Parathyroid adenoma (tissue), 2 donors: Measurements from ENCODE around the gene NPY4R2.
"Not testable (repeated sequence)": the region's sequence is repeated elsewhere in the genome, so short reads cannot be mapped to it uniquely, and the experiment has no call there.

ENCODE experiments used
- H2AFZ ChIP-seq: fragments of 300-600 bp; sonication (generic); one replicate; pipeline ENCODE4 v1.7.0; 2017; ENCODE audit warnings: antibody characterized with exemption, mild to moderate bottlenecking
- H3K27ac ChIP-seq: fragments of 300-600 bp; sonication (generic); one replicate; pipeline ENCODE4 v1.7.0; 2017
- H3K27me3 ChIP-seq: fragments of 300-600 bp; sonication (generic); one replicate; pipeline ENCODE4 v1.7.0; 2017; ENCODE audit warnings: low read length; ENCODE audit not compliant: control insufficient read depth, insufficient read depth
- H3K36me3 ChIP-seq: fragments of 300-600 bp; sonication (generic); one replicate; pipeline ENCODE4 v1.7.0; 2017; ENCODE audit warnings: low read length; ENCODE audit not compliant: control insufficient read depth, insufficient read depth
- H3K4me1 ChIP-seq: fragments of 300-600 bp; sonication (generic); one replicate; pipeline ENCODE4 v1.7.0; 2017; ENCODE audit warnings: control low read depth
- H3K4me2 ChIP-seq: fragments of 300-600 bp; sonication (generic); one replicate; pipeline ENCODE4 v1.7.0; 2017; ENCODE audit warnings: low read length
- H3K4me3 ChIP-seq: fragments of 300-600 bp; sonication (generic); one replicate; pipeline ENCODE4 v1.7.0; 2017; ENCODE audit warnings: low read depth, low read length
- H3K79me2 ChIP-seq: fragments of 300-600 bp; sonication (generic); one replicate; pipeline ENCODE4 v1.7.0; 2017; ENCODE audit warnings: control low read depth
- H3K9ac ChIP-seq: fragments of 300-600 bp; sonication (generic); one replicate; pipeline ENCODE4 v1.7.0; 2017; ENCODE audit warnings: mild to moderate bottlenecking
- H3K9me3 ChIP-seq: fragments of 300-600 bp; sonication (generic); one replicate; pipeline ENCODE4 v1.7.0; 2017; ENCODE audit warnings: low read length; ENCODE audit not compliant: control insufficient read depth
- donor health status: primary hyperparathyroidism.

The NPY4R2 gene

DNA sequence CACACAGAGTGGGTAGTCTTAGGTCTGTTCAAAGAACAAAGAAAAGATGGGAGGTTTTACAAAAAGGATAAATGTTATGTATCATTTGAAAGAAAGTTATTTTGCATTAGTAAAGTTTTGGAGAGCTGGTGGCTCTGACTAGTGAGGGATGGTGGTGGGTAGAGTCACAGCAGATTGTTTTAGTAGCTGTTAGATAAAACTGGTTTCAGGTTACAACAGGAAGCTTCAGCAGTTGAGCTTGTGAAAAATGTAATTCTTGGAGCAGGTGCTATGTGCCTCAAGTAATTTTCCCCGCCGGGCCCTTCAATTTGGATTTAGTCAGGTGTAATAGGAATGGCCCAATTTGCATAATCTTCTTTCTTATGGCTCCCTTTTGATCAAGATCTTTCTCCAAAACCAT, 20.6 kb upstream of the NPY4R2 start:
- H3K4me1 ChIP-seq, H3K27me3 ChIP-seq, H3K4me3 ChIP-seq, H3K9ac ChIP-seq, H3K9me3 ChIP-seq, H3K4me2 ChIP-seq, H3K36me3 ChIP-seq, H3K27ac ChIP-seq, H3K79me2 ChIP-seq, H2AFZ ChIP-seq: not testable (repeated sequence)

DNA sequence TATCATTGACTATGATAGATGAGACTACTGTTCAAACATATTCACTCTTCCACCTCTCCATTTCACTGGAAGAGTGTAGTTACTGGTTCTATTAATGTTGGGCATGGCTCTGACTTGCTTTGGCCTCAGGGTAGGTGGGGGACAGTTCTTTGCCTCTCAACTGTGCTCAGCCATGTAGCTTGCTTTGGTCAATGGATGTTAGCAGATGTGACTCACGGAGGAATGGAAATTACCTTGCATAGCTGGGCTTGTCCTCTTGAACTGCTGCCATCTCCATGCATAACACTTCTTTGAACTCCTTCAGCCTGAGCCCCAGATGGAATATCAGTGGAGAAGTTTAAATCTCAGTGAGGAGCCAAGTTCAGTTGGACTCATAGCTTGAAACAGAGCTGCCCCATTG, 9.1 kb upstream of the NPY4R2 start:
- H3K27me3 ChIP-seq, H2AFZ ChIP-seq, H3K27ac ChIP-seq, H3K4me1 ChIP-seq, H3K36me3 ChIP-seq, H3K9ac ChIP-seq, H3K4me2 ChIP-seq, H3K9me3 ChIP-seq, H3K79me2 ChIP-seq, H3K4me3 ChIP-seq: not testable (repeated sequence)

DNA sequence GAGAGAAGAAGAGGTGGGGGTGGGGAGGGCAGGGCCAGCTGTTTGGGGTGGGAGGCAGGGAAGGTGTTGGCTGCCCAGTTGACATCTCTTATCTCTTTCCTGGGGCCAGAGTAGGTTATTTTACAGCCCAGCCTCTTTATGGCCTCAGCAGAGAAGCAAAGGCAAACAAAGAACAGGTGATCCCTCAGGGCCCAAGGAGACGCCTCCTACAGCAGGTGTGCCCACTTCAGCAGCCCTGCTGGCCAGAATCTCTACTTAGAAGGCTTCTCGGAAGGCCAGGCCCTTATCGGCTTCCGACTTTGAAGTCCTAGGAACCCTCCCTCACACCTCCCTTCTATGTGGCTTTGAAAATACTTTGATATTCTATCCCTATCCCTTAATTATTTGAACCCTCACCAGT, 8.0 kb upstream of the NPY4R2 start:
- H3K36me3 ChIP-seq, H3K9me3 ChIP-seq, H3K27me3 ChIP-seq, H2AFZ ChIP-seq, H3K27ac ChIP-seq, H3K4me3 ChIP-seq, H3K4me1 ChIP-seq, H3K79me2 ChIP-seq, H3K4me2 ChIP-seq, H3K9ac ChIP-seq: not testable (repeated sequence)

DNA sequence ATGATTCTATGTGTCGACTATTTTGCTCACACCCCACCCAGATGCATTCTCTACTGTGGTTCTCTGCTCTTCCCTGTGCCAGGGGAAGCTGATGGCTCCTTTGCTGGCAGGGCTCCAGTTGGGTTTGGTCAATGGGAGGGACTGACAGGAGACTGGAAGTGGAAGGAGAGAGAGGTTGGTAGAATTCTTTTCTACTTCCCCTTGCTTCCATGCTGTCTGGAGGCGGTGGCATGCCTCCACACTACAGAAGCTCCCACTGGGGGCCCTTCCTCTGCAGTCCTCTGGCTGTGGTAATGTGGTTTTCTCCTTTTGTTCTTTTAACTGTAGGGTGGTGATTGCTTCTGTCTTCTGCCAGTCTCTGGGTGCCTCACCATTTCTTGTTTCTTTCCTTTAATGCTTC, 4.4 kb upstream of the NPY4R2 start:
- H2AFZ ChIP-seq, H3K4me3 ChIP-seq, H3K79me2 ChIP-seq, H3K36me3 ChIP-seq, H3K9ac ChIP-seq, H3K4me1 ChIP-seq, H3K27ac ChIP-seq, H3K9me3 ChIP-seq, H3K4me2 ChIP-seq, H3K27me3 ChIP-seq: not testable (repeated sequence)

DNA sequence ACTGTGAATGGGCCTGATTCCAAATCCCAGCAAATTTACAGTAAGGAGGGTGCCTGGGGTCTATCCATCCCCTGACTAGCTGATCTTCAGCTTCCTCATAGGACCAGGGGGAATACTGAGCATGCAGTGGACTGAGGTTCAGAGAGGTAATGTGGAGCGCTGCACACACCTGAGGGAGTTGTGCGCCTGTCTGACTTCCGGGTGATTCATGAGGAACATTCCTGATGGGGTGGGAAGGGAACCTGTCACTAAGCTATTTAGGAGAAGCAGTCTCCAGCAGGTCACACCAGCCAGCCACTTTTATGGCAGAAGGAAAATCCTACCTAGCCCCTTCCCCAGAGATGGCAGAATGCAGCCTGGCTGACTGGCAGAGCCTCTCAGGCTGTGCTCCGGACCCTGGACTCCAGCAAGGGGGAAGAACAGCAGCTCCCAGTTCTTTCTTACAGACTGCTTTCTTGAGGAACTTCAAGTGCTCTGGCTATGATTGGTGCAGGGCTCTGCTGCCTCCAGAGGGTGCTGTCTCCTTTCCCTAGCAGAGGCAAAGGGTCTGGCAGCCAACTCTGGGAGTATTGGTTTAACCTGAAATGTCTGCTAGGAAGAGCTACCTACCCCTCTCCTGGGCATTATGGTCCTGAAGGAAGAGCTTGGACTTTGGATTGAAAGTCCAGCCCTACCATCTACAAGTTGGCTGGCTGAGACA, 2.5 kb upstream of the NPY4R2 start:
- H3K36me3 ChIP-seq, H3K27me3 ChIP-seq, H3K9me3 ChIP-seq, H3K79me2 ChIP-seq, H3K27ac ChIP-seq, H3K4me2 ChIP-seq, H3K4me1 ChIP-seq, H3K4me3 ChIP-seq, H2AFZ ChIP-seq, H3K9ac ChIP-seq: not testable (repeated sequence)

DNA sequence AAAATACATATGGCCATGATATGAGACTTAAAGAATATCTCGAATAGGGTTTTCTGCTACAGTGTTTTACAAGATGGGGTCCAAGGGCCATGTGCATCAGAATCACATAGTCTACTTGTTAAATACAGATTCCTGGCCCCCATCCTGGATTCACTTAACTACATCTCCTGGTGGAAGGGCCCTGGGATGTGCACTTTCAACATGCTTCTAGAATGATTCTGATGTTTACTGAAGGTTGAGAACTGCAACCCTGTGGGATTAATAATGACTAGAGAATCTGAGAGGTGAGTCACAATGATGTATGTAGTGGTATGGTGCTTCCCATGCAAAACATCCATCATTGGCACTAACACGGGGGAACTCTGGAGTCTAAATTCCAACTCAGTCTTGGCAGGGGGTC, 2.1 kb downstream of the NPY4R2 start:
- not testable (repeated sequence) for H3K27ac ChIP-seq, H2AFZ ChIP-seq, H3K4me1 ChIP-seq, H3K9me3 ChIP-seq, H3K4me3 ChIP-seq, H3K36me3 ChIP-seq, H3K4me2 ChIP-seq, H3K9ac ChIP-seq, H3K27me3 ChIP-seq, H3K79me2 ChIP-seq

DNA sequence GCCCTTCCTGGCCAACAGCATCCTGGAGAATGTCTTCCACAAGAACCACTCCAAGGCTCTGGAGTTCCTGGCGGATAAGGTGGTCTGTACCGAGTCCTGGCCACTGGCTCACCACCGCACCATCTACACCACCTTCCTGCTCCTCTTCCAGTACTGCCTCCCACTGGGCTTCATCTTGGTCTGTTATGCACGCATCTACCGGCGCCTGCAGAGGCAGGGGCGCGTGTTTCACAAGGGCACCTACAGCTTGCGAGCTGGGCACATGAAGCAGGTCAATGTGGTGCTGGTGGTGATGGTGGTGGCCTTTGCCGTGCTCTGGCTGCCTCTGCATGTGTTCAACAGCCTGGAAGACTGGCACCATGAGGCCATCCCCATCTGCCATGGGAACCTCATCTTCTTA, 4.0 kb downstream of the NPY4R2 start:
- H3K9me3 ChIP-seq, H3K4me2 ChIP-seq, H3K36me3 ChIP-seq, H3K27ac ChIP-seq, H3K4me3 ChIP-seq, H3K79me2 ChIP-seq, H2AFZ ChIP-seq, H3K4me1 ChIP-seq, H3K27me3 ChIP-seq, H3K9ac ChIP-seq: not testable (repeated sequence)

DNA sequence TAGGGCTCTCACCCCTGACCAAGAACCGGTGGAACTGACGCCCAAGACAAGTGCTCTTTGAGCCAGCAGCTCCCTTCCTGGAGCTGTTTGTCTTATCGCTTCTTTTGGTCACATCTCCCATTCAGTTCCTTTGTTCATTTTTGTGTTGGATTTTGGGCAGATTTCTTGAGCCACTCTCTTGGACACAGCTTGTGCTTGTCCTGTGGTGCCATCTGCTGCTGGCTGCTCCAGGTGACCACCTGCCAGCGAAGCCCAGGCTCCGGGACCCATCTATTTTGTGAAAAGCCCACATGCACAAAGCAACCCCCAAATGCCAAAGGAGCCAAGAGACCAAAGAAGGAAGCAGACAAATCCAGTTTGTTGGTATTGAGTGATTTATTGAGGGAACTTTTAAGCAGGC, 6.2 kb downstream of the NPY4R2 start:
- not testable (repeated sequence) for H3K36me3 ChIP-seq, H3K27ac ChIP-seq, H3K4me2 ChIP-seq, H3K9ac ChIP-seq, H3K27me3 ChIP-seq, H2AFZ ChIP-seq, H3K9me3 ChIP-seq, H3K79me2 ChIP-seq, H3K4me1 ChIP-seq, H3K4me3 ChIP-seq

DNA sequence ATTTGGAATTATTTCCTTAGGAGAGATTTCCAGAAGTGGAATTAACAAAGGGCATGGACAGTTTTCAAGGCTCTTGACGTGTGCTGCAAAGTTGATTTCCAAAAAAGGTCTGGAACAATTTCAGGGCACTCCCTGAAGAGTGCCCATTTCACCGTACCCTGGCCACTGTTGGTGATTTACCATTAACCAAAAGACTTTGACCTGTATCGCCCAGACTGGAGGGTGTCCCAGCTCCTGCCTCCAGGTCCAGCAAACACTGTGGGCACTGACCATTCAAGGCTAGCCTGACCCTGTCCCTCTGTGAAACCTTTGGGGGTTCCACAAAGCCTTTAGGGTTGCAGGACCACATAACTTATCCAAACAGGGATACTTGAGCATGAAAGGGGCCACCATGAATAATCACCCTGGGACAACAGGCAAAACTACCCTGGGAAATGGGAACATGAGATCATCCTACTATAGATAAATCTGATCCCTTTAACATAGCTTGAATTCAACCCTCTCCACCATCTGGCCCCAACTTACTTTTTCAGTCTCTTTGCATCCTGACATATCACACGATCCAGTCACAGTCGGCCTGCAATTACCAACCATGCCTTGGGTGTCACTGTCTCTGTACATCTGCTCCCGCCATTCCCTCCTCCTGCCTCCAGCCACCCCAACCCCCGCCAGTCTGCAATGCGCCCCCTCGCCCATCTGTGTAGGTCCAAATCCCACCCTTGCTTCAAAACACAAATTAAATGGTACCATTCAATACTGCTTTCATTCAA, 8.9 kb downstream of the NPY4R2 start:
- not testable (repeated sequence) for H3K4me3 ChIP-seq, H3K4me1 ChIP-seq, H3K9ac ChIP-seq, H3K27me3 ChIP-seq, H3K27ac ChIP-seq, H3K4me2 ChIP-seq, H3K36me3 ChIP-seq, H3K79me2 ChIP-seq, H2AFZ ChIP-seq, H3K9me3 ChIP-seq

DNA sequence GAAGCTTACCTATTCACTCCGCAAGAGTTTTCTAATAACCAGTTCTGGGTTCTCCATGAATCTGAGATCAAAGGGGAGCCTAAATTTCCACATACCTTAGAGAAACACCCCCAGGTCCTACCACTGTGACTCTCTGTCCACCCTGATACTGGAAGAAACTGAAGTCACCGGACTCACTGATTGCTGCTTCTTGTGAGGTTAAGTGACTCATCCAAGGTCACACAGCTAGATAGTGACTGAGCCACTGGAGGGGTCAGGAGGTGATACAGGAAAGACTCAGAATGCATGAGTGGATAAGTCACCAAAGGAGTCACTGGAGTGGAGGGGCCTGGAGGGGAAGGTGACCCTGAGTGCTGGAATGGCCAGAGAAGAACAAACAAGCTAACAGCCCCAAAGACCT, 9.8 kb downstream of the NPY4R2 start:
- not testable (repeated sequence) for H3K36me3 ChIP-seq, H3K9ac ChIP-seq, H2AFZ ChIP-seq, H3K4me3 ChIP-seq, H3K79me2 ChIP-seq, H3K4me1 ChIP-seq, H3K9me3 ChIP-seq, H3K4me2 ChIP-seq, H3K27me3 ChIP-seq, H3K27ac ChIP-seq

DNA sequence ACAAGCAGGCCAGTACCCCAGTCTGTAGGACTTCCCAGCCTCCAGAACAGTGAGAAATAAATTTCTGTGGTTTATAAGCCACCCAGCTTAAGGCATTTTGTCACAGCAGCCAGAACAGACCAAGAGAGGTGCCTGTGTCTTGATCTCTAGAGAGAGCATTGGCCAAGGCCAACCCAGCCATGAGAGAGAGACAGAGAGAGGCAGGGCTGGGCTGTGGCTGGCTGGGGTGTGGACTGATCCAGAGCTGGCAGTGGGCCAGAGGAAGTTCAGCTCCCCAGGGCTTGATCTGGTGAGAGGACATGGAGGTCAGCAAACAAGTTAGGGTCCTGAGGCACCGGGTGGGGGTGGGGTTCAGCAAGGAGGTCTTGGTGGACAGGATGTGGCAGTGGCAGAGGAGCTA, 14.4 kb downstream of the NPY4R2 start:
- H3K36me3 ChIP-seq, H3K27ac ChIP-seq, H3K9me3 ChIP-seq, H3K79me2 ChIP-seq, H3K4me2 ChIP-seq, H2AFZ ChIP-seq, H3K4me1 ChIP-seq, H3K27me3 ChIP-seq, H3K4me3 ChIP-seq, H3K9ac ChIP-seq: not testable (repeated sequence)
